Hepatocyte (in vitro differentiated cells): Measurements from ENCODE around the gene TTC34.
"Not testable (repeated sequence)": the region's sequence is repeated elsewhere in the genome, so short reads cannot be mapped to it uniquely, and the experiment has no call there.

Source experiments
- EZH2 ChIP-seq: fragments of 200-600 bp; sonication (generic); IDR thresholded peaks from 2 replicates; pipeline ENCODE4 v1.6.1; 2016; ENCODE audit warnings: antibody characterized with exemption, mild to moderate bottlenecking, borderline replicate concordance
- EZH2phosphoT487 ChIP-seq: fragments of 200-600 bp; sonication (generic); IDR thresholded peaks from one replicate; pipeline ENCODE4 v1.6.1; 2018; ENCODE audit warnings: antibody characterized with exemption, mild to moderate bottlenecking, low read depth, moderate library complexity; ENCODE audit not compliant: unreplicated experiment, severe bottlenecking
- TF ChIP-seq, protein P1 (sequence below): fragments of 200-600 bp; sonication (generic); IDR thresholded peaks from 2 replicates; pipeline ENCODE4 v1.5.1; 2016; ENCODE audit warnings: antibody characterized with exemption, mild to moderate bottlenecking; ENCODE audit not compliant: poor library complexity

GRCh38 chr1:2671656-2672055, 129.8 kb downstream of the TTC34 start:
- TF ChIP-seq, protein P1, sequence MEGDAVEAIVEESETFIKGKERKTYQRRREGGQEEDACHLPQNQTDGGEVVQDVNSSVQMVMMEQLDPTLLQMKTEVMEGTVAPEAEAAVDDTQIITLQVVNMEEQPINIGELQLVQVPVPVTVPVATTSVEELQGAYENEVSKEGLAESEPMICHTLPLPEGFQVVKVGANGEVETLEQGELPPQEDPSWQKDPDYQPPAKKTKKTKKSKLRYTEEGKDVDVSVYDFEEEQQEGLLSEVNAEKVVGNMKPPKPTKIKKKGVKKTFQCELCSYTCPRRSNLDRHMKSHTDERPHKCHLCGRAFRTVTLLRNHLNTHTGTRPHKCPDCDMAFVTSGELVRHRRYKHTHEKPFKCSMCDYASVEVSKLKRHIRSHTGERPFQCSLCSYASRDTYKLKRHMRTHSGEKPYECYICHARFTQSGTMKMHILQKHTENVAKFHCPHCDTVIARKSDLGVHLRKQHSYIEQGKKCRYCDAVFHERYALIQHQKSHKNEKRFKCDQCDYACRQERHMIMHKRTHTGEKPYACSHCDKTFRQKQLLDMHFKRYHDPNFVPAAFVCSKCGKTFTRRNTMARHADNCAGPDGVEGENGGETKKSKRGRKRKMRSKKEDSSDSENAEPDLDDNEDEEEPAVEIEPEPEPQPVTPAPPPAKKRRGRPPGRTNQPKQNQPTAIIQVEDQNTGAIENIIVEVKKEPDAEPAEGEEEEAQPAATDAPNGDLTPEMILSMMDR, result not testable (repeated sequence)
- not testable (repeated sequence) for TF ChIP-seq EZH2, EZH2phosphoT487
